ENCODE results near the gene ATP8B3. TPM values are rescaled to one million over a fixed set of nuclear protein-coding genes. Genes with fewer than 3 reads are reported as not detected.

Gene ATP8B3
- total RNA-seq, 2 donors from 2014 or later, result 2.3 to 3.4 TPM

- peak overlapping the region; percentile 95 for H3K27ac Mint-ChIP-seq
- H3K27me3 Mint-ChIP-seq (ENCODE audit: insufficient read depth), result peaks cover 8% of the 10 kb centered on the region
- peaks cover 2% of the 10 kb centered on the region for H3K4me1 Mint-ChIP-seq
- TF ChIP-seq CTCF (conservative IDR thresholded peaks at IDR 0.05), result no peak
- peak overlapping the region; percentile 85 for H3K4me3 ChIP-seq (ENCODE audit: low read length)
- H3K36me3 ChIP-seq (ENCODE audit: control insufficient read depth, insufficient read depth, low read length), result peaks cover 7% of the 10 kb centered on the region
- peaks cover 9% of the 10 kb centered on the region for H3K36me3 Mint-ChIP-seq (ENCODE audit: low read depth)
- peak overlapping the region; percentile 75 for H3K4me3 Mint-ChIP-seq
- H3K27me3 ChIP-seq (ENCODE audit: control insufficient read depth, insufficient read depth, low read length, poor library complexity, severe bottlenecking), result no peaks in the 10 kb centered on the region
- H3K9ac ChIP-seq (ENCODE audit: extremely low read depth, low read length, poor library complexity, severe bottlenecking), result peak overlapping the region; percentile 33
- no peak for DNase-seq
- H3K9me3 Mint-ChIP-seq, result no peaks in the 10 kb centered on the region
- peak overlapping the region; percentile 53 for H3K27ac ChIP-seq (ENCODE audit: low read depth, low read length)
- no peaks in the 10 kb centered on the region for H3K9me3 ChIP-seq (ENCODE audit: control insufficient read depth, low read length)
- no peaks in the 10 kb centered on the region for H3K4me1 ChIP-seq (ENCODE audit: control insufficient read depth, insufficient read depth, low read length)
- 69 to 73% methylated on average over 19 to 21 of the region's 21 CpGs for WGBS, 2 experiments (ENCODE audit: insufficient coverage in 1 of 2, insufficient read length in 1 of 2)
Observed at GRCh38 chr19:1813192-1814182, 1.4 kb upstream of the ATP8B3 start.

GRCh38 chr19:1812426-1813191 is 533 bp upstream of the ATP8B3 start:
- Mint-ChIP-seq H3K27me3 (ENCODE audit: insufficient read depth) (peaks cover 8% of the 10 kb centered on the region), H3K4me1 (peaks cover 2% of the 10 kb centered on the region), H3K4me3 (peak overlapping the region; percentile 75), H3K27ac (peak overlapping the region; percentile 95), H3K36me3 (ENCODE audit: low read depth) (peaks cover 5% of the 10 kb centered on the region), H3K9me3 (no peaks in the 10 kb centered on the region)
- no peaks in the 10 kb centered on the region for H3K9me3 ChIP-seq (ENCODE audit: control insufficient read depth, low read length)
- peak; percentile 98 for DNase-seq
- no peaks in the 10 kb centered on the region for H3K4me1 ChIP-seq (ENCODE audit: control insufficient read depth, insufficient read depth, low read length)
- no peaks in the 10 kb centered on the region for H3K36me3 ChIP-seq (ENCODE audit: control insufficient read depth, insufficient read depth, low read length)
- H3K9ac ChIP-seq (ENCODE audit: extremely low read depth, low read length, poor library complexity, severe bottlenecking), result peak overlapping the region; percentile 33
- peak; percentile 86 for TF ChIP-seq CTCF (conservative IDR thresholded peaks at IDR 0.05)
- peak overlapping the region; percentile 85 for H3K4me3 ChIP-seq (ENCODE audit: low read length)
- H3K27me3 ChIP-seq (ENCODE audit: control insufficient read depth, insufficient read depth, low read length, poor library complexity, severe bottlenecking), result no peaks in the 10 kb centered on the region
- 1% methylated on average over 21 to 47 of the region's 47 CpGs for WGBS, 2 experiments (ENCODE audit: insufficient coverage in 1 of 2, insufficient read length in 1 of 2)
- peak overlapping the region; percentile 53 for H3K27ac ChIP-seq (ENCODE audit: low read depth, low read length)

DNA sequence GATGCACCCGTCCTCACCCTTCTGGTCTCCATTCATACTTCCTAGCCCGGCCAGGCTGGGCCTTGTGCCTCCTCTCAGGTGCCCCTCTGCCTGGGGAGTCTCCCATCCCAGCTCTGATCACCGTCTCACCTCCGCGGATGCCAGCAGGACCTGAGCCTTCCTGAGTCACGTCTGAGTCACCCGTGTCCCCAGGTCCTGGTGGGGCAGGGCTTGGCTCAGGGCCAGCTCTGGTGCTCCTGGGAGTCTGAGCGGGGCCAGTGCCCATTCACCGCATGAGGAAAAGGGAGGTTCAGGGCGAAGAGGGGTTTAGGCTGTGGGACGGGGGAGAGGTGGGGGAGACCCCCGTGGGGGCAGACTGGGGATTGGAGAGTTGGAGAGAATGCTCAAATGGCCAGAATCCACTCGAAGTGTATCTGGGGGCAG is 593 bp downstream of the ATP8B3 start:
- Histone ChIP-seq H3K27ac (ENCODE audit: low read depth, low read length) (no peak overlapping the region), H3K27me3 (ENCODE audit: control insufficient read depth, insufficient read depth, low read length, poor library complexity, severe bottlenecking) (no peaks in the 10 kb centered on the region), H3K9ac (ENCODE audit: extremely low read depth, low read length, poor library complexity, severe bottlenecking) (no peak overlapping the region), H3K9me3 (ENCODE audit: control insufficient read depth, low read length) (no peaks in the 10 kb centered on the region), H3K4me1 (ENCODE audit: control insufficient read depth, insufficient read depth, low read length) (no peaks in the 10 kb centered on the region), H3K36me3 (ENCODE audit: control insufficient read depth, insufficient read depth, low read length) (no peaks in the 10 kb centered on the region), H3K4me3 (ENCODE audit: low read length) (no peak overlapping the region)
- no peak for DNase-seq
- no peak for TF ChIP-seq CTCF (conservative IDR thresholded peaks at IDR 0.05)
- 52 to 69% methylated on average over 5 to 13 of the region's 13 CpGs for WGBS, 2 experiments (ENCODE audit: insufficient coverage in 1 of 2, insufficient read length in 1 of 2)
- Mint-ChIP-seq H3K4me1 (peaks cover 2% of the 10 kb centered on the region), H3K4me3 (peak overlapping the region; percentile 75), H3K36me3 (ENCODE audit: low read depth) (peaks cover 5% of the 10 kb centered on the region), H3K27me3 (ENCODE audit: insufficient read depth) (peaks cover 8% of the 10 kb centered on the region), H3K27ac (no peak overlapping the region), H3K9me3 (no peaks in the 10 kb centered on the region)

All from endodermal cell (in vitro differentiated cells).